H1 (cell line): ENCODE results near the gene NOL4L. TPM values are rescaled to one million over a fixed set of nuclear protein-coding genes. Genes with fewer than 3 reads are reported as not detected.

Source experiments
- BRCA1 ChIP-seq: IDR thresholded peaks from 2 replicates; pipeline ENCODE4 v1.6.1; 2012; ENCODE audit warnings: low read depth, low read length, improper control_type of control experiment
- E2F6 ChIP-seq: IDR thresholded peaks from 2 replicates; pipeline ENCODE4 v1.6.1; 2012; ENCODE audit warnings: inconsistent platforms
- GABPA ChIP-seq: IDR thresholded peaks from 2 replicates; pipeline ENCODE4 v1.6.1; 2011; ENCODE audit warnings: mild to moderate bottlenecking, low read length, moderate library complexity, borderline replicate concordance; ENCODE audit not compliant: insufficient read depth
- GTF2F1 ChIP-seq: IDR thresholded peaks from 2 replicates; pipeline ENCODE4 v1.6.1; 2012; ENCODE audit warnings: low read depth, low read length, improper control_type of control experiment, borderline replicate concordance
- JUN ChIP-seq: IDR thresholded peaks from 2 replicates; pipeline ENCODE4 v1.6.1; 2011; ENCODE audit warnings: low read depth, mild to moderate bottlenecking, improper control_type of control experiment, low read length
- KDM4A ChIP-seq: IDR thresholded peaks from one replicate; pipeline ENCODE4 v1.7.1; 2012; ENCODE audit warnings: low read depth, mild to moderate bottlenecking, moderate library complexity, low read length, inconsistent platforms; ENCODE audit not compliant: severe bottlenecking
- KDM5A ChIP-seq: fragments of 200-600 bp; IDR thresholded peaks from 2 replicates; pipeline ENCODE4 v1.7.1; 2012; ENCODE audit warnings: mild to moderate bottlenecking, low read length, inconsistent platforms, mixed read lengths
- PHF8 ChIP-seq: fragments of 200-600 bp; sonication (generic); conservative IDR thresholded peaks from 2 replicates; pipeline ENCODE4 v1.7.1; 2012; ENCODE audit warnings: low read depth, mild to moderate bottlenecking, inconsistent platforms, low read length, moderate library complexity
- TEAD4 ChIP-seq: IDR thresholded peaks from 2 replicates; pipeline ENCODE4 v1.6.1; 2012; ENCODE audit warnings: low read depth, low read length, inconsistent platforms, mixed read lengths
- polyA plus RNA-seq, 7 experiments: library from polyadenylated mRNA; depleted of rRNA in 3 of 7; stranded (reverse) in 5 of 7; unstranded in 2 of 7; fragments of >200 nt in 5 of 7; fragments of 200-250 nt in 2 of 7; gene quantifications; 1 replicate in 5 of 7; 2 replicates in 1 of 7; 4 replicates in 1 of 7; pipeline versions ENCODE4 v1.2.1 to v1.2.3, GENCODE V29; 2011 to 2013; ENCODE audit warnings: missing spikeins in 2 of 7, mixed read lengths in 2 of 7
- total RNA-seq: library from RNA; stranded (reverse); fragmentation: NEBNext Ultra II Directional; extraction: Animal tissue kit (Norgen Biotek cat#: 25700); gene quantifications from 2 replicates; pipeline ENCODE4 v1.2.1, GENCODE V29; 2021

The NOL4L gene
- total and polyA plus RNA-seq, 2 of the 8 experiments (the other 6 are each of a cell fraction or from before 2014, with no cell fraction given), result 15.3 to 23.7 TPM

GRCh38 chr20:32567384-32568178 lies 17.6 kb downstream of the NOL4L start (continued):
- TF ChIP-seq KDM4A, result no peak
- TF ChIP-seq GABPA, result no peak
- TF ChIP-seq JUN, result no peak
- TF ChIP-seq PHF8, result no peak
- no peak for TF ChIP-seq BRCA1
- TF ChIP-seq TEAD4, result no peak
- TF ChIP-seq KDM5A, result no peak
- no peak for TF ChIP-seq E2F6
- TF ChIP-seq GTF2F1, result no peak
